ENCODE measurements around the gene PCCA. TPM values are rescaled to one million over a fixed set of nuclear protein-coding genes. Genes with fewer than 3 reads are reported as not detected.

The PCCA gene
- polyA plus RNA-seq, 1 experiment: 22.6 TPM

DNA sequence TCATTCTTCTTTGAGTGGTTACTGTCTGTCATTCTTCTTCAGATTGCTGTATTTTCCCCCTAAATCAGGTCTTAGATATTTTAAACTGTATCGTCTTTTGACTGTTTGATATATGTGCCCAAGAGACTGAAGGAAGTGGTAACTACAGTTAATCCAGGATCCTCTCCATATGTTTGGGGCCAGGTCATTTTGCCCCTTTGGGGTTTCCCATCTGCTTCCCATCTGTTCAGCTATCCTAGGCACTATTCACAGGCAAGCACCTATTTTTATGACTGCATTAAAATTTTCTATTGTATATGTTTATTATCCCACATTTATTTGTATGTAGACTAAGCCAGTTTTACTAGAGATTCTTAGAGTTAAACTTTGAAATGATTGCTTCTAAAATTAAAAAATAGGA is 244.2 kb downstream of the PCCA start:
- TF ChIP-seq, protein P1, sequence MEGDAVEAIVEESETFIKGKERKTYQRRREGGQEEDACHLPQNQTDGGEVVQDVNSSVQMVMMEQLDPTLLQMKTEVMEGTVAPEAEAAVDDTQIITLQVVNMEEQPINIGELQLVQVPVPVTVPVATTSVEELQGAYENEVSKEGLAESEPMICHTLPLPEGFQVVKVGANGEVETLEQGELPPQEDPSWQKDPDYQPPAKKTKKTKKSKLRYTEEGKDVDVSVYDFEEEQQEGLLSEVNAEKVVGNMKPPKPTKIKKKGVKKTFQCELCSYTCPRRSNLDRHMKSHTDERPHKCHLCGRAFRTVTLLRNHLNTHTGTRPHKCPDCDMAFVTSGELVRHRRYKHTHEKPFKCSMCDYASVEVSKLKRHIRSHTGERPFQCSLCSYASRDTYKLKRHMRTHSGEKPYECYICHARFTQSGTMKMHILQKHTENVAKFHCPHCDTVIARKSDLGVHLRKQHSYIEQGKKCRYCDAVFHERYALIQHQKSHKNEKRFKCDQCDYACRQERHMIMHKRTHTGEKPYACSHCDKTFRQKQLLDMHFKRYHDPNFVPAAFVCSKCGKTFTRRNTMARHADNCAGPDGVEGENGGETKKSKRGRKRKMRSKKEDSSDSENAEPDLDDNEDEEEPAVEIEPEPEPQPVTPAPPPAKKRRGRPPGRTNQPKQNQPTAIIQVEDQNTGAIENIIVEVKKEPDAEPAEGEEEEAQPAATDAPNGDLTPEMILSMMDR (IDR thresholded peaks at IDR 0.05; ENCODE audit: low read depth, low read length): no peak
- CTCF ChIA-PET: interaction anchor here (0.6 kb wide), 1 partner anchor 12 kb away, joined by 3 read pairs; no protein-coding TSS in a partner anchor
- no peaks in the 10 kb centered on the region for H3K27me3 ChIP-seq (ENCODE audit: control insufficient read depth, insufficient read depth, low read length)
- no peak overlapping the region for H3K4me3 ChIP-seq (ENCODE audit: low read depth, low read length)
- DNase-seq (ENCODE audit: low read depth, low spot score): no peak
- POLR2A ChIA-PET: no interaction called here
- H3K27ac ChIP-seq (ENCODE audit: low read depth, low read length): no peak overlapping the region
- no peaks in the 10 kb centered on the region for H3K9me3 ChIP-seq (ENCODE audit: control insufficient read depth, insufficient read depth, low read length)

DNA sequence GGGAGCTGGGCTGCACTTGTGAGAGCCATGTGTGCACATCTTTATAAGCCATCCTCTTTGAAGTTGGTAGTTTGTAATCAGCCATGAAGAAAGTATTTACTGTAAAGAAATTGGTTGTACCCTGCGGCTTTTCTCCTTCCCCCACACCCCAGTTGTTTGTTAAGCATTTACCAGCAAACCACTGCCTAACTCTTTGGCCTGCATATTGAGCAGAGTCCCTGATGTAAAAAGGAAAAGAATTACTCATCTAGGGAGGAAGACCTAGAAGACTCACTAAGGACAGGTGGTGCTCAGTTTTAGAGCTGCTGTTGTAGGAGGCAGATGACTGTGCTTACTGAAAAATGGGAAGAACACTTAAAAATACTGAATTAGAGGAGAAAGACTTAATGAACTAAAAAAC is 245.3 kb downstream of the PCCA start:
- ChIA-PET POLR2A (no interaction called here), CTCF (no interaction called here)
- Histone ChIP-seq H3K9me3 (ENCODE audit: control insufficient read depth, insufficient read depth, low read length) (no peaks in the 10 kb centered on the region), H3K27me3 (ENCODE audit: control insufficient read depth, insufficient read depth, low read length) (no peaks in the 10 kb centered on the region), H3K4me3 (ENCODE audit: low read depth, low read length) (no peak overlapping the region), H3K27ac (ENCODE audit: low read depth, low read length) (no peak overlapping the region)
- no peak for DNase-seq (ENCODE audit: low read depth, low spot score)
- TF ChIP-seq, protein P1 (IDR thresholded peaks at IDR 0.05; ENCODE audit: low read depth, low read length): no peak

DNA sequence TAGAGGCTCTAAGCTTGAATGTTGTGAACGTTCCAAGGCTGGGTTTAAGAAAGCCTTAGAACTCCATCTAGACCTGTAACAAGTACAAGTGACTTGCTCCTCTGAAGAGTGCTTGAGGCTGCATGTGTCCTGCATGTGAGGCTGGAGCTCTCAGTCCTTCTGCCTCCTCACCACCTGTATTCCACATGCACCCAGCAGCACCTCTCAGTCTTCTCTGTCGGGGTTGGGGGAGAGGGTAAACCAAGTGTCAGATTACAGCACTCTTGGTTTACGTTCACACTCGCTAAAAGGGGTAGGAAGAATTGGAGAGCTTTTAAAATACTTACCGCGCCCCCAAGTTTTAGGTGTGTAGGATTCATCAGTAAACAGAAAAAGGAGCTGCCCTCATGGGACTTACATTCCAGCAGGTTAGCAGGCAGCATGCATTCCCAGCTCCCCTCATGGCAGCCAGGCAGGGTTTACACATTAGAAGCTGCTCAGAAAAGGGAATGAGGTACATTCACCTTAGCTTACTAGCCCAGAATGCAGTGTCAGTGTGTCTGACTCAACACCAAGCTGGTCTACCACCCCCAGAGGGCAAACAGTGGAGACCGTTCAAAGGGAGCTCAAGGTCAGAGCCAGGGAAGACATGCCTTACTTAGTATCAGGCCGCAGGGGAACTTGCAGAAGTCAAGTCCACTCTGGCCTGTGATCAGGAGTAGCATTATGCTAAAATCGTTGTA is 248.1 kb downstream of the PCCA start:
- no peaks in the 10 kb centered on the region for H3K27me3 ChIP-seq (ENCODE audit: control insufficient read depth, insufficient read depth, low read length)
- no peaks in the 10 kb centered on the region for H3K9me3 ChIP-seq (ENCODE audit: control insufficient read depth, insufficient read depth, low read length)
- no peak overlapping the region for H3K27ac ChIP-seq (ENCODE audit: low read depth, low read length)
- TF ChIP-seq, protein P1 (IDR thresholded peaks at IDR 0.05; ENCODE audit: low read depth, low read length): no peak
- H3K4me3 ChIP-seq (ENCODE audit: low read depth, low read length): no peak overlapping the region
- POLR2A ChIA-PET: no interaction called here
- no peak for DNase-seq (ENCODE audit: low read depth, low spot score)
- CTCF ChIA-PET: interaction anchor here (1.1 kb wide), 1 partner anchor 11 kb away, joined by 3 read pairs; no protein-coding TSS in a partner anchor

DNA sequence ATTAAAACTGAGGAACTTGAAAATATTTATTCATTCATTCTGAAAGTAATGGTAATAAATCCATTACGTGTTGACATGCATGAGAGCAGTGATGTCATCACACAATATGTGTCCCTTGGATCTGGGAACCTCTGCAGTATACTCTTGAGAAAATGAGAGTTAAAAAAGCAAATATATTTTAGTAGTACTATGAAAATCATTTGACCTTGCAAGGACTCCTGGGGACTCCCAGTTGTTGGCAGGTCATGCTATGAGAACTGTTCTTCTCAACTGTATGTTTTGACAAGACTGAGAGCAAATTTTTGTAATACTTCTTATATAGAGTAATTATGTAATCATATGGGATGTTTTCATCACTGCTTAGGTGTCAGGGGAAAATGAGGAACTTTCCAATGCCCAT is 249.4 kb downstream of the PCCA start:
- ChIA-PET POLR2A (no interaction called here), CTCF (no interaction called here)
- Histone ChIP-seq H3K4me3 (ENCODE audit: low read depth, low read length) (no peak overlapping the region), H3K9me3 (ENCODE audit: control insufficient read depth, insufficient read depth, low read length) (no peaks in the 10 kb centered on the region), H3K27ac (ENCODE audit: low read depth, low read length) (no peak overlapping the region), H3K27me3 (ENCODE audit: control insufficient read depth, insufficient read depth, low read length) (no peaks in the 10 kb centered on the region)
- TF ChIP-seq, protein P1 (IDR thresholded peaks at IDR 0.05; ENCODE audit: low read depth, low read length): no peak
- DNase-seq (ENCODE audit: low read depth, low spot score): no peak

DNA sequence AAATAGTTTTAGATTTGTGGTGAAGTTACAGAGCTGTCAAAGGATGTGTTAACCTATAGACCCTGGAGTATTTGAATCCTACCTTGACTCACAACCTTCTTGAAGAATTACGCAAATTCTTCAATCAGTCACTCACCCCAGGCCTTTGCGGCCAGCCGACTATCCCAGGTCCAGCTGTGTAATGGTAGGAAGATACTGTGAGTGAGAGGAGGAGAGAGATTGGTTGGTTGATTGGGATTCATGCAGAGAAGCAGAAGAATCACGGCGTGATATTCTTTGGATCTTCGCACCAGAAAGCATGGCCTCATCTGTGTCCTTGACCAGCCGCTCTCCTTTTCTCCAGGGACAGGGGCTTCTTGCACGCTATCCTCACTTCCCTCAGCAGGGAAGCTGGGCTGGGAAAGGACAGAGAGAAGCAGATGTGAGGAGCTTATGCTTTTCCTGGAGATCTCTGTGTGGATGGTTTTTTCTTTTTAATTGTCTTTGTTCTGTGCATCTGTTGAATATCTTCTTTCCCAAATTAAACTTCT is 250.6 kb downstream of the PCCA start:
- no peaks in the 10 kb centered on the region for H3K9me3 ChIP-seq (ENCODE audit: control insufficient read depth, insufficient read depth, low read length)
- TF ChIP-seq, protein P1 (IDR thresholded peaks at IDR 0.05; ENCODE audit: low read depth, low read length): no peak
- no peaks in the 10 kb centered on the region for H3K27me3 ChIP-seq (ENCODE audit: control insufficient read depth, insufficient read depth, low read length)
- H3K27ac ChIP-seq (ENCODE audit: low read depth, low read length): no peak overlapping the region
- no peak overlapping the region for H3K4me3 ChIP-seq (ENCODE audit: low read depth, low read length)
- POLR2A ChIA-PET: no interaction called here
- DNase-seq (ENCODE audit: low read depth, low spot score): no peak
- CTCF ChIA-PET: no interaction called here

Data from AG04450 (cell line).